ENCODE data around the gene ABCG8. TPM values are rescaled to one million over a fixed set of nuclear protein-coding genes. Genes with fewer than 3 reads are reported as not detected.

The ABCG8 gene
- total RNA-seq, 1 donor from 2014 or later, result not detected

- DNase-seq (ENCODE audit: low spot score), result no peak
Observed at GRCh38 chr2:43826305-43827250, 12.2 kb upstream of the ABCG8 start.

- DNase-seq (ENCODE audit: low spot score), result no peak
Observed at GRCh38 chr2:43831543-43832294, 7.1 kb upstream of the ABCG8 start.

DNA sequence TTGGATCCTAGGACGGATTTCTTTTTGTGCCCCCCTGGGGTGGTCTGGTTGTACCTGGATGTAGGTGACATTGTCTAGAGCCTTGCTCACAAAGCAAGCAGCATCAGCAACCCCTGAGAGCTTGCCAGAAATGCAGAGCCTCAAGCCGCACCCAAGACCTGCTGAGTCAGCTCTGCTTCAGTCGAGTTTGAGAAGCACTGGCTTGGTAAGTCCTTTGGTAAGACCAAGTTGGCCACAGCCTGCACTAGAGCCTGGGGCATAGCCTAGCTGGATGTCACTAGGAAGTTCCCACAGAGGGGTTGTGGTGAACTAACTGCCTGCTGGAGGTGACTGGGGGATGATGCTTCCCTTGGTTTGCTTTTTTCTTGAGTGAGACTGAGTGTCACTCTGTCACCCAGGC is 6.3 kb upstream of the ABCG8 start:
- no peak for DNase-seq (ENCODE audit: low spot score)

GRCh38 chr2:43837033-43837432 is 1.7 kb upstream of the ABCG8 start:
- no peak for DNase-seq (ENCODE audit: low spot score)

DNA sequence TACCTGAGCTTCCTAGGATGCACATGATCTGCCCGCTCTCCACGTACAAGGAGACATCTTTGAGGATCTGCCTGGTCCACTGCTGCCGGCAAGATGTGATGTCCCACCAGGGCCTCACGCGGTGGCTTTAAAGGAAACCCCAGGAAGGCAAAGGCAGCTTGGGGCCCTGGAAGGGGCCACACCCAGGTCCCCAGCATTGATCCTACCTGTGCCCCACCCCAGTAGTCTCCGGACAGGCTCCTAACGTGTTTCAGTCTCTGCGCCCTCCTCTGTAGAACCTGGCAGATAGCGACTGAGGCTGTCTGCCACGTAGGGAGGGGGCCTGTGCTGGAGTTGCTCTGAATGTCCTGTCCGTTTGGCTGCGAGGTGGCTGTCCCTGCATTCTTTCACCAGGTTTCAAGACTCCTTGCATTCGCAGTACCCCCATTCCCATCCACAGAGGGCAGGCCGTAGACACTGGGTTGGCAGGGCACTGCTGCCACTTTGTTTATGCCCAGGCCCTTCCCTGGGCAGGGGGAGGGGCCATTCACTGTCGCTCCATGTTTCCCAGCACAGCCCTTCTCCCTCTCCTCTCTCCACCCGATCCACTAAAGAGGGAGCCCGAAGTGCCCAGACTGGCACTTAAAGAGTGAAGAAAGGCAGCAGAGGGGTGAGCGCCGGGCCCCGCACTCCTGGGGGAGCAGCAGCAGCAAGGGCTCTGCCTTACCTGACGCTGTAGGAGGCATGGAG is 776 bp upstream of the ABCG8 start:
- DNase-seq (ENCODE audit: low spot score), result no peak

GRCh38 chr2:43839776-43840564 is 1.2 kb downstream of the ABCG8 start:
- no peak for DNase-seq (ENCODE audit: low spot score)

- DNase-seq (ENCODE audit: low spot score), result no peak
Observed at GRCh38 chr2:43840965-43841364, 2.2 kb downstream of the ABCG8 start.

DNA sequence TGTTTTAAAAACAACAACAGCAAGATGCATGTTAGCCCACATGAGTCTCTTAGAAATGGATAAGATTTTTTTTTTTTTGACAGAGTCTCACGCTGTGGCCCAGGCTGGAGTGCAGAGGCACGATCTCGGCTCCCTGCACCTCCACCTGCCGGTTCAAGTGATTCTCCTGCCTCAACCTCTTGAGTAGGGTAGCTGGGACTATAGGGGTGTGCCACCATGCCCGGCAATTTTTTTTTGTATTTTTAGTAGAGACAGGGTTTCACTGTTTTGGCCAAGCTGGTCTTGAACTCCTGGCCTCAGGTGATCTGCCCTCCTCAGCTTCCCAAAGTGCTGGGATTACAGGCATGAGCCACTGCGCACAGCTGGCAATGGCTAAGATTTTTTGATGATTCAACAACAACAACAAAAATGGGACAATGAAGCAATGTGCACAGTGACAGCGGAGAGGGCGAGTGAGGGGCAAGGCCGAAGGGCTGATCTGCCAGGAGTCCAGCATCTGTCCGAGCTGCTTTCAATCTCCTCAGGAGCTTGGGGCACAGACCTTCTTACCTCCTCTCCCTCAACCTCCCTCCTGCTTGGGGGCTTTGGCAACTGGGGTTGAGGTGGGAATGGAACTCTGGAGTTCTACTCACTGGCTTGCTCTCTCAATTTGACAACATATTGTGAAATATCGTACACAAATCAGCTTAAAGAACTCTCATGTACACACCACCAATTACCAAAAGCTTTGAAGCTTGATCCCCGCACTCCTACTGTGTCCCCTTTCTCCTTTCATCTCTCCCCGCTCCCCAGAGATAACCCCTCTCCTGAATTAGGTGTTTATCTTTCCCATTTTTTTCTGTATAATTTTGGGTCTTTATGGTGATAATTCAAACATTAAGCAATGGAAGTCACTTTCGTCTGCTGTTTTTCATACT is 3.4 kb downstream of the ABCG8 start:
- DNase-seq (ENCODE audit: low spot score), result no peak

DNA sequence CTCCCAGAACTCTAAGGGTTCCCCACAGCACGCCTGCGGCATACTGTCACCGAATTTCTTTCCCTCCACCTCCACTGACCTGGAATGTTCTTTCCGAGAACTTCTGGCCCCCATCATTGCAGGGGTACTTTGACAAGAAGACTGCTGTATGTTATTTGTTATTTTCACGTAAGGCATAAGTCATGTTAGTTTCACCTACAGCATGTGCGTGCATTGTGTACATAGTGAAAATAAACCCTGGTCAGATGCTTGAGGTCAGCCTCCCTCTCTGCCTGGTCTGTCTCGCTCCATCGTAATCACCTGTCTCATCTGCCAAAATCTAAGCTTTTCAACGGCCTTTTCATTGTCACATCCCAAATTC is 4.1 kb downstream of the ABCG8 start:
- no peak for DNase-seq (ENCODE audit: low spot score)

DNA sequence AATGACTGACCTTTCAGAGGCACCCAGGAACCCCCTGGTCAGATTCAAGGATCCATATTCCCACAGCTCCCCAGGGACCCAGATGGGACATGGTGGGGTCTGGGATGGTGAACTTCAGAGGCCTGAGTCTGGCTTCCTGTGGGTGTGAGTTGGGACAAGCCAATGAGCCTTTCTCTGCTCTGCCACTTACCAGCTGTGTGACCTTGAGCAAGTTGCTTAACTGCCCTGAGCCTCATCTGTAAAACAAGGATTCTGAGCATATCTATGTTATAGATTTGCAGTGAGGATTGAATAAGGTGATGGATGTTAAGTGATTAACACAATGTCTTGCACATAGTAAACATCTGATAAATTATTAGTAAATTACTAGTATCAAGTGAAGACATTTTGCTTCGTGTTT is 6.4 kb downstream of the ABCG8 start:
- DNase-seq (ENCODE audit: low spot score), result no peak

- DNase-seq (ENCODE audit: low spot score), result no peak
Observed at GRCh38 chr2:43846140-43846793, 7.5 kb downstream of the ABCG8 start.

DNA sequence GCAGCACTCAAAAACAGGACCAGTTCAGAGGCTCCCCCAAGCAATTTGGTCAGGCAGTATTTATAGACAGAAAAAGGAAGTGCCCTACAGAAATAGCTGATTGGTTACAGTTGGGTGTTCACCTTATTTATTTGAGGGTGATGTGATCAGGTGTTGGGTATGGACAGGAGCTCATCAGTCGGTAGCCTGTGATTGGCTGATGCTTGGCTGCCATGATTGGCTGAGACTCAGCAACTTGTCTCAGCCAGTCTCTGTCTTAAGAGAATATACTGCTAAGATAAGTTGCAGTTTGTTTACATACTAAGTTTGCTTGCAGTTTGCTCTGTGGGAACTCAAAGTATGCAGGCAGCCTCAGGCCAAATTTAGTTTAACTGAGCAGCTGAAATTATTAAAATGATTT is 9.4 kb downstream of the ABCG8 start:
- no peak for DNase-seq (ENCODE audit: low spot score)

DNA sequence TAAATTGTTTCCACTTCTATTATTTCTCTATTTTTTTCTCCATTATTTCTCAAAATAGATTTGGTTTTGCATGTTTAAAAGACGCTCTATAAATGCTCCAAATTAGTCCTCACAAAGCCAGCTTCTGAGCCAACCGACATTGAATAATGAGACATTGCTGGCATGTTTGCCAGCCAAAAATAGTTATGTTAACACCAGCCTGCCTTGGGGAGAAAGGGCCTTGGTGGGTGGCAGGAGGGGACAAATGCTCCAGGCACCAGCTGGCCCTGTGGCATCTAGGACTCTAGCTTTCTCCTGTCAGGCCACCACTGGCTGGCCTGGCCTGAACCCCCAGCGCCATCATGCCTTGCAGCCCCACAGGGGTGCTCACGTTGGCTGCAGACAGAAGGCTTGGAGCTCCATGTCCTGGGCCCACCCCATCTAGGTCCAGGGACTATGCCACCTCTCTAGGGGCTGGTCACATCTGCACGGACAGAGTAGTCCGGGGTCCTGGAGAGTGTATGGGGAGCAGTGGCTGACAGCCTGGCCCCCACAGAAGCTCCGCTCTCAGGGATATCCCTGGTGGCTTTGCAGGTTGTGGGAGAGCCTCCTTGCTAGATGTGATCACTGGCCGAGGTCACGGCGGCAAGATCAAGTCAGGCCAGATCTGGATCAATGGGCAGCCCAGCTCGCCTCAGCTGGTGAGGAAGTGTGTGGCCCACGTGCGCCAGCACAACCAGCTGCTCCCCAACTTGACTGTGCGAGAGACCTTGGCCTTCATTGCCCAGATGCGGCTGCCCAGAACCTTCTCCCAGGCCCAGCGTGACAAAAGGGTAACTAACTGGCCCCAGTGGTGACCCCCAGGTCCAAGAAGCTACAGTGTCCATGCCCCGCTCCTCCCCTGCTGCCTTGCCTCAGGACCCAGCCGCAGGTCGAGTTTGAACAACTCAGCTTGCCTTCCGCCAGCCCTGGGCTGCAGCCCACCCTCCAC is 12.5 kb downstream of the ABCG8 start:
- DNase-seq (ENCODE audit: low spot score), result no peak

DNA sequence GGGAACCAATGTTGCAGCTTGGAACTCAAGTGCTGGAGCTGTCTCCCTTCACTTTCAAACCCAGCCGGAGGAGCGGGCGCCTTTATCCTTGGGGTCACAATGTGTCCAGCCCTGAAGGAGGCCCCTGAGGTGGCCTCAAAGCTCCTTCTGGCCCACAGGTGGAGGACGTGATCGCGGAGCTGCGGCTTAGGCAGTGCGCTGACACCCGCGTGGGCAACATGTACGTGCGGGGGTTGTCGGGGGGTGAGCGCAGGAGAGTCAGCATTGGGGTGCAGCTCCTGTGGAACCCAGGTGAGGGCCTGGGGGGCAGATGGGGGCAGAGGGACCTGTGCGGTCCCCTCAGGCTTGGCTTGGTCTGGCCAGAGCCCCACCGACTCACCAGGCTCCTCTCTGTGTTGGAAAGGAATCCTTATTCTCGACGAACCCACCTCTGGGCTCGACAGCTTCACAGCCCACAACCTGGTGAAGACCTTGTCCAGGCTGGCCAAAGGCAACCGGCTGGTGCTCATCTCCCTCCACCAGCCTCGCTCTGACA is 13.5 kb downstream of the ABCG8 start:
- no peak for DNase-seq (ENCODE audit: low spot score)

- DNase-seq (ENCODE audit: low spot score), result no peak
Observed at GRCh38 chr2:43853141-43854081, 14.6 kb downstream of the ABCG8 start.

DNA sequence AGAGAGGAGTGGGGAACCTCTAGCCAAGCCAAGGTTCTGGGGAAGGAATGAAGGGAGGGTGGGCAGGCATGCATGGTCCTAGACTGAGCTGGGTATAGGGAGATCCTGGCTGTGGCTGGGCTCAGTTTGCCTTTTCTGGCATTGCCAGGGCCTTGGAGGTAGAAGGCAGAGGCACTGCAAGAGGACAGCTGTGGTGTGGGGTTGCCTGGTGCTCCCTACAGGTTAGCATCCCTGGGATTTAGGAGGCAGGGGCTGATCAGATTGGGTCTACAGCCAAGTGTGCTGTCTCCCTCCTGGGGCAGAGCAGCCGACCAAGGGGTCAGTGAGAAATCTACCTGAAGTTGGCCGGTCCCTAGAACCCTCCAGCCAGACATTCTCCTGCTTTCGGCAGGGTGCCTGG is 15.9 kb downstream of the ABCG8 start:
- DNase-seq (ENCODE audit: low spot score), result no peak

- no peak for DNase-seq (ENCODE audit: low spot score)
Observed at GRCh38 chr2:43855292-43855691, 16.5 kb downstream of the ABCG8 start.

All from ureter (tissue), 1 donor.